ENCODE data around the gene IGSF21.

The IGSF21 gene

DNA sequence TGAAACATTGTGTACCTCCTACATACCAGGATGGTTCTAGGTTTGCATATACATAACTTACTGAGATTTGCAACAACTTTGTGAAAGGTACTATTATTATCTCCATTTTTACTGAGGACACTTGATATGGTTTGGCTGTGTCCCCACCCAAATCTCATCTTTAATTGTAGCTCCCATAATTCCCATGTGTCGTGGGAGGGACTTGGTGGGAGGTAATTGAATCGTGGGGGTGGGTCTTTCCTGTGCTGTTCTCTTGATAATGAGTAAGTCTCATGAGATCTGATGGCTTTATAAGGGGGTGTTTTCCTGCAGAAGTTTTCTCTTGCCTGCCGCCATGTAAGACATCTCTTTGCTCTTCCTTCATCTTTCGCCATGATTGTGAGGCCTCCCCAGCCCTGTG lies 40.1 kb downstream of the IGSF21 start:
- no peaks in the 10 kb centered on the region for H3K79me2 ChIP-seq (ENCODE audit: control insufficient read depth, low read length)
- no peaks in the 10 kb centered on the region for H3K9me3 ChIP-seq (ENCODE audit: control insufficient read depth, insufficient read depth, low read length)
- no peaks in the 10 kb centered on the region for H3F3A ChIP-seq (ENCODE audit: control insufficient read depth, insufficient read depth)
- no peaks in the 10 kb centered on the region for H4K20me1 ChIP-seq (ENCODE audit: control insufficient read depth, insufficient read depth, low read depth, low read length)
- TF ChIP-seq EZH2phosphoT487 (IDR thresholded peaks at IDR 0.05; ENCODE audit: borderline replicate concordance, low read length), result no peak
- TF ChIP-seq, protein P1, sequence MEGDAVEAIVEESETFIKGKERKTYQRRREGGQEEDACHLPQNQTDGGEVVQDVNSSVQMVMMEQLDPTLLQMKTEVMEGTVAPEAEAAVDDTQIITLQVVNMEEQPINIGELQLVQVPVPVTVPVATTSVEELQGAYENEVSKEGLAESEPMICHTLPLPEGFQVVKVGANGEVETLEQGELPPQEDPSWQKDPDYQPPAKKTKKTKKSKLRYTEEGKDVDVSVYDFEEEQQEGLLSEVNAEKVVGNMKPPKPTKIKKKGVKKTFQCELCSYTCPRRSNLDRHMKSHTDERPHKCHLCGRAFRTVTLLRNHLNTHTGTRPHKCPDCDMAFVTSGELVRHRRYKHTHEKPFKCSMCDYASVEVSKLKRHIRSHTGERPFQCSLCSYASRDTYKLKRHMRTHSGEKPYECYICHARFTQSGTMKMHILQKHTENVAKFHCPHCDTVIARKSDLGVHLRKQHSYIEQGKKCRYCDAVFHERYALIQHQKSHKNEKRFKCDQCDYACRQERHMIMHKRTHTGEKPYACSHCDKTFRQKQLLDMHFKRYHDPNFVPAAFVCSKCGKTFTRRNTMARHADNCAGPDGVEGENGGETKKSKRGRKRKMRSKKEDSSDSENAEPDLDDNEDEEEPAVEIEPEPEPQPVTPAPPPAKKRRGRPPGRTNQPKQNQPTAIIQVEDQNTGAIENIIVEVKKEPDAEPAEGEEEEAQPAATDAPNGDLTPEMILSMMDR (IDR thresholded peaks at IDR 0.05; ENCODE audit: low read depth, low read length, poor library complexity, severe bottlenecking), result no peak
- no peak overlapping the region for H3K4me2 ChIP-seq (ENCODE audit: low read length)
- H3K4me1 ChIP-seq (ENCODE audit: control insufficient read depth, low read length), result no peaks in the 10 kb centered on the region
- H3K27me3 ChIP-seq (ENCODE audit: control insufficient read depth, low read length), result no peaks in the 10 kb centered on the region
- H3K27ac ChIP-seq (ENCODE audit: low read depth, low read length), result no peak overlapping the region
- no peaks in the 10 kb centered on the region for H3K9me2 ChIP-seq (replicated peaks; ENCODE audit: control insufficient read depth, low read length)
- no peak overlapping the region for H3K4me3 ChIP-seq (ENCODE audit: low read length)
- no peaks in the 10 kb centered on the region for H3K36me3 ChIP-seq (ENCODE audit: control insufficient read depth, low read length)

DNA sequence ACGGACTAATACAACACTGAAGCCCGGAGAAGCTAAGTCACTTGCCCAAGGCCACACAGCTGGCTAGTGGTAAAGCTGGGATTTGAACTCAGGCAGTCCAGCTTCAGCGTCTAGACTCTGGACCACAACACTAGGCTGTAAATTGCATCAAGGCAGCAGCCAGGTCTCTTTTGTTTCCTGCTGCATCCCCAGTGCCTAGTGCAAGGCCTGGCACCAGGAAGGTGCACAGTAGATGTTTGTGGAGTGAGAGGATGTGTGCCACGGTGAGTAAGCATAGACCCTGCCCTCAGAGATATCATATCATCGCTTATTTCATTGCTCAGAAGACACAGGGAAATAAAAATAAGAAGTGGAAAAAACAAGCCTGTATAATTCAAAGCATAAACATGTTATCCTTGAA lies 40.9 kb downstream of the IGSF21 start:
- Histone ChIP-seq H3F3A (ENCODE audit: control insufficient read depth, insufficient read depth) (no peaks in the 10 kb centered on the region), H3K9me3 (ENCODE audit: control insufficient read depth, insufficient read depth, low read length) (no peaks in the 10 kb centered on the region), H3K4me1 (ENCODE audit: control insufficient read depth, low read length) (no peaks in the 10 kb centered on the region), H3K4me2 (ENCODE audit: low read length) (no peak overlapping the region), H3K27me3 (ENCODE audit: control insufficient read depth, low read length) (no peaks in the 10 kb centered on the region), H3K27ac (ENCODE audit: low read depth, low read length) (no peak overlapping the region), H4K20me1 (ENCODE audit: control insufficient read depth, insufficient read depth, low read depth, low read length) (no peaks in the 10 kb centered on the region), H3K36me3 (ENCODE audit: control insufficient read depth, low read length) (no peaks in the 10 kb centered on the region), H3K9me2 (replicated peaks; ENCODE audit: control insufficient read depth, low read length) (no peaks in the 10 kb centered on the region), H3K4me3 (ENCODE audit: low read length) (no peak overlapping the region), H3K79me2 (ENCODE audit: control insufficient read depth, low read length) (no peaks in the 10 kb centered on the region)
- no peak for TF ChIP-seq EZH2phosphoT487 (IDR thresholded peaks at IDR 0.05; ENCODE audit: borderline replicate concordance, low read length)
- TF ChIP-seq, protein P1 (IDR thresholded peaks at IDR 0.05; ENCODE audit: low read depth, low read length, poor library complexity, severe bottlenecking), result no peak

DNA sequence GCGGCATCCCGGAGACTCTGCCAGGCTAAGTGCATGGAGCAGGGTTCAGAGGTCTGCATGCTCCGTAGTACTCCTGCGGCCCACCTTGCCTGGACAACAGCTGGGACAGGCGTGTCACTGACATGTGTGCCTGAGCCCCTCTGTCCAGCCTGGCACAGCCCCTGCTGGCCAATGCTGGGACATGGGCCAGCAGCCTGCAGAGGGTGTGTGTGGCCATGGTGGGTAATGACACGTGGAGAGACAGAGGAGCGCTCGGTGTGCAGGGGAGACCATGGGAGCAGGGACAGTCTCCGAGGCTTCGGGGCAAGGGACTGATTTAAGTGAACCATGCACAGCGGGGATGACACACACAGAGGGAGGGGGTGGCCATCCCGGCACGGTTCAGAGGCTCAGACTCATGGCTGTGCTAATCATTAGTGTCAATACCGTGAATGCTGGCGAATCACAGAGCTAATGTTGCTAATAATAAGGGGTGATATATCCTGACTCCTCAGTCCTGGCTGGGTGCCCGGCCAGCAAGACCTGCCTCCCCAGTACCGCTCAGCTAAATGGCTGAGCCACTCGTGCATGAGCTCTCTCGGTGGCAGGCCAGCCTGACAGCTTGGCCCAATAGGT lies 41.5 kb downstream of the IGSF21 start:
- Histone ChIP-seq H3K27me3 (ENCODE audit: control insufficient read depth, low read length) (no peaks in the 10 kb centered on the region), H3K9me3 (ENCODE audit: control insufficient read depth, insufficient read depth, low read length) (no peaks in the 10 kb centered on the region), H3K4me1 (ENCODE audit: control insufficient read depth, low read length) (no peaks in the 10 kb centered on the region), H3K4me3 (ENCODE audit: low read length) (no peak overlapping the region), H3K9me2 (replicated peaks; ENCODE audit: control insufficient read depth, low read length) (no peaks in the 10 kb centered on the region), H3K79me2 (ENCODE audit: control insufficient read depth, low read length) (no peaks in the 10 kb centered on the region), H3K27ac (ENCODE audit: low read depth, low read length) (no peak overlapping the region), H4K20me1 (ENCODE audit: control insufficient read depth, insufficient read depth, low read depth, low read length) (no peaks in the 10 kb centered on the region), H3K4me2 (ENCODE audit: low read length) (no peak overlapping the region), H3K36me3 (ENCODE audit: control insufficient read depth, low read length) (no peaks in the 10 kb centered on the region), H3F3A (ENCODE audit: control insufficient read depth, insufficient read depth) (no peaks in the 10 kb centered on the region)
- TF ChIP-seq, protein P1 (IDR thresholded peaks at IDR 0.05; ENCODE audit: low read depth, low read length, poor library complexity, severe bottlenecking), result no peak
- TF ChIP-seq EZH2phosphoT487 (IDR thresholded peaks at IDR 0.05; ENCODE audit: borderline replicate concordance, low read length), result no peak
